NCI-H524 (cell line): ENCODE results near the gene SLC25A24.
"Not testable (repeated sequence)": the region's sequence is repeated elsewhere in the genome, so short reads cannot be mapped to it uniquely, and the experiment has no call there.

ENCODE experiments used
- DNase-seq, 2 experiments: peaks; one replicate each; lab custom pipeline; 2025; lab: John Stamatoyannopoulos, UW

Gene SLC25A24

GRCh38 chr1:108199781-108200686 lies at the start of gene SLC25A24:
Gene SLC25A24, minus strand, starts transcription at chr1:108200343. Its CDS starts 205 bp downstream, at chr1:108200138.
- peak; percentile 61 to 80 for DNase-seq

- DNase-seq, result not testable (repeated sequence)
Measured at GRCh38 chr1:108243976-108244375, 43.8 kb upstream of the SLC25A24 start, which contains the start of gene NBPF4. Gene NBPF4, minus strand, starts transcription at chr1:108244076. Its CDS starts 315 bp downstream, at chr1:108243761.

DNA sequence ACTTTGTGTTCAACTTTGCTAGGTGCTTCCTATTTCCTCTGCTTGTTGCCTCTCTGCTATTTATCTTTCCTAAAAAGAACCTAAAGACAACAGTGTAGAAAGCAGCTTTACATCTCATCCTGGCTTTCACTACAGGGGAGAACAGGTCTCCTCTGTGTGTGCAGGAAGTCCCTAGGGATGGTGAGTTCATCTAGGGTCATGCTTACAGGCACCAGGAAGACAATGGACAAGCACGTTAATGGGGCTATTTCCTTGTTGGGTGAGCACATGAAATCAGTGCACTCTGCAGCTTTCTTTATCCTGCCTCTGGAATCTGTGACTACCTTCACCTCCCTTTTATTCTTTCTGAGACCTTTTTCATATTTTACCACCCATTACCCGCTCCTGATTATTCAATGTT lies 39.3 kb upstream of the SLC25A24 start:
- not testable (repeated sequence) for DNase-seq

DNA sequence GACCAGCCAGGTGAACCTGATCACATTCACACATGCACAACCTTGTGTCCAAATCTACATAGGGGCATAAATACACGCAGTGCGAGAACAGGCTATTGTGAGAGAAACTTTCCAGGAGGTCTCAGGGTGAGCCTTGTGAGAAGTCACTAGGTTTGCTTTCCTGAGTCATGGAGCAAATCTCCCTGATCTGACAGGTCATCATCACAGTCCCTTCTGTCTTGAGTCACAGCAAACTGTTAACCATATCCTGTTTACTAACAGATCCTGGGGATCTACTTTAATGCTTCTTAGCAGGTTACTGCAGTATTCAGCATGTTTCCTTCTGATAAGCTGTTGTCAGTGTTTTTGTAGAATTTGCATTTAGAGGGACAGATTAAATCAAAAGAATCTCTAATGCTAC lies 35.2 kb upstream of the SLC25A24 start:
- not testable (repeated sequence) for DNase-seq

DNA sequence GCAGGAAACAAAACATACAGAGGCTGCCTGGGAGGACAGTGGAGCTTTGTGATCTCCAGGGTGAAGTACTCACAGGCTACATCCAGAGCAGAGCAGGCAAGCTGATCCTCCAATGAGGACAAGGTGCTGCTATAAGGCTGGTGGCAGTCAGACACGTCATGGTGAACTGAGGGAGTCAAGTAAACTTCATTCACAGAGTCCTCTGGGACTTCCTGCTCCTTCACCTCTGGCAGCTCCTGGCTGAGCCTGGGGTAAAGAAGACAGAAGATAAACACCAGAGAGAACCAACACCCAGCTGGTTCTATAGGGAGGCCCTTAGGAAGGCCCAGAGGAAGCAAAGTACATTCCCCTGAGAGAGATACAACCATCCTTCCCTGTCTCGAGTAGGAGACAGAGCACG lies 32.0 kb upstream of the SLC25A24 start:
- not testable (repeated sequence) for DNase-seq

DNA sequence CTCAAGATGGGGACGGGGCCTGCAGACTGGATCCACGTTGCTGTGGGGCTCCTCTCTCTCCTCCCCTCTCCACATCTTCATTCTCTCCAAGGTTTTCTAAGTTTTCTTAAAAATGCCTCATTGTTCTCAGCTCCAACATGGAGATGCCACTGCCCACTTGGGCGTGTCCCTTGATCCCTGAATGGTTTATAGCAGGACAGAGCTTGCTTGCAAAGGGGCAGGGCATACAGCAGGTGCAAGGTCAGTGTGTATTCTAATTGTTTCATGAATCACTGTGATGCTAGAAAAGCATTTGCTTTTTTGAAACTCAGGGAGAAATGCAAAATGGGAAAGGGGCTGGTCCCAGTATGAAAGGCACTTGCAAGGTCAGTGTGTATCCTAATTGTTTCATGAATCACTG lies 29.8 kb upstream of the SLC25A24 start:
- not testable (repeated sequence) for DNase-seq

DNA sequence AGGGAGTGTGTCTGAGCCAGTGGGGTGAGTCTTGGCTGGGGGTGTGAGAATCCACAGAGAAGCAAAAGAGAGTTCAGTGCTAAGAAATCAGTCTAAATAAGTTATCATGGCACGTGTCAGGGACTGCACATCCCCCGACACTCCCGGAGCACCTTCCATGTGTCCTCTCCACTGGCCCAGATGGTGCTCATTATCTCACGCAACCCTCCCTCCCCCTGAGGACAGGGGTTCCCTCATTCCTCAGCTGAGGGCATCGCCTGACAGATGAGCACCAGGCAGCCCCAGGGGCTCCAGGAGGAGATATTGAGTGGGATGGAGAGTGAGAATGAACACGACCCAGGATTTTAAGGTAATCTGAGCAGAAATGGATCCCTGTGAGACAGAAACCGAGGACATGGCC lies 27.6 kb upstream of the SLC25A24 start:
- DNase-seq, result not testable (repeated sequence)

GRCh38 chr1:108226855-108227254 lies 26.7 kb upstream of the SLC25A24 start:
- DNase-seq, result not testable (repeated sequence)

DNA sequence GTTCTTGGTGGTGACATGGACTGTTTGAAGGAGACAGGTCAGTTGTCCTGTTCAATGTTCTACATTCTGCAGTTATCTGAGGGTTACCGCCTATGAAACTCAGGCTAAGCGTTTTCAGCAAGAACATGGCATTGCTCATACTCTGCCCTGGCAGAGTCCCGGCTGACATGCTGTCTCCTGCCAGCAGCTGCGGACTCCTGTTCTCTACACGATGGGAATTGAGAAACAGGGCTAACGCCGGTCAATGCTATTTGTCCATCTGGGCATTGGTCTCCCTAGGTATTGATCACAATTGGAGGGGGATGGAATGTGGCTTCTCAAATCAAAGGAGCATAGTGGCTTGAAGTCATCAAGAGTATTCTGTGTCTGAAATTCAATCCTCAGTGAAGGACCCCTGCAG lies 23.1 kb upstream of the SLC25A24 start:
- not testable (repeated sequence) for DNase-seq

DNA sequence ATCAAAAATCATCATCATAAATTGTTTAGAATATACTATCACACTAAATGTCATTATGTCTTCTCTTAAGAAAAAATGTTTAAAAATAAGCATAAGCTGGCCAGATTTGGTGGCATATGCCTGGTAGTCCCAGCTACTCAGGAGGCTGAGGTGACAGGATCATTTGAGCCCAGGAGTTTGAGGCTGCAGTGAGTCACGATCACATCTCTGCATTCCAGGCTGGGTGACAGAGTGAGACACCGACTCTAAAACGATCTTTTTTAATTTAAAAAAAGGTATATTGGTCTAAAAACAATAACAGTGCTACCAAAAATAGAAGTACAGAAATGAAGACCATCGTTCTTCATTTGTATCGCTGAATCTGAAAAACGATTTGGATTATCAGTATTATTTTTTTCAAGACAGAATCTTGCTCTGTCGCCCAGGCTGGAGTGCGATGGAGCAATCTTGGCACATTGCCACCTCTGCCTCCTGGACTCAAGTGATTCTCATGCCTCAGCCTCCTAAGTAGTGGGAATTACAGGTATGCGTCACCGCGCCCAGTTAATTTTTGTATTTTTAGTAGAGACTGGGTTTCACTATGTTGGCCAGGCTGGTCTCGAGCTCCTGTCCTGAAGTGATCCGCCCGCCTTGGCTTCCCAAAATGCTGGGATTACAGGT lies 17.5 kb upstream of the SLC25A24 start:
- DNase-seq, result not testable (repeated sequence)

DNA sequence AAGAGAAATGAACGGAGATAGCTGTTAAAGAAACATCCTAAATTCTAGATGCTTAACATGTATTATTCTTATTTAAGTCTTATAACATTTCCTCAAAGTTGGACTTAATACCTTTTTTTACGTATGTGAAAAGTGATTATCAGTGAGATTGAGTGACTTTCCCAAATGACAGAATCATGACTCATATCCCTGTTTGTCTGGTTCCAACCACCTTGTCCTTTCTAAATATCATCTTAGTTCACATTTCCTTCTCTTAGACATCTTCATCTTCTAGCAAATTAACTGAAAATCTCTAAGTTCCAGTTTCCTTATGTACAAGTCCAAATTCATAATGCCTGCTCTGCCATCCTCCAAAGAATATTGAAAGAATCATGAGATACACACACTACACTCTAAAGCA lies 16.9 kb upstream of the SLC25A24 start:
- not testable (repeated sequence) for DNase-seq

DNA sequence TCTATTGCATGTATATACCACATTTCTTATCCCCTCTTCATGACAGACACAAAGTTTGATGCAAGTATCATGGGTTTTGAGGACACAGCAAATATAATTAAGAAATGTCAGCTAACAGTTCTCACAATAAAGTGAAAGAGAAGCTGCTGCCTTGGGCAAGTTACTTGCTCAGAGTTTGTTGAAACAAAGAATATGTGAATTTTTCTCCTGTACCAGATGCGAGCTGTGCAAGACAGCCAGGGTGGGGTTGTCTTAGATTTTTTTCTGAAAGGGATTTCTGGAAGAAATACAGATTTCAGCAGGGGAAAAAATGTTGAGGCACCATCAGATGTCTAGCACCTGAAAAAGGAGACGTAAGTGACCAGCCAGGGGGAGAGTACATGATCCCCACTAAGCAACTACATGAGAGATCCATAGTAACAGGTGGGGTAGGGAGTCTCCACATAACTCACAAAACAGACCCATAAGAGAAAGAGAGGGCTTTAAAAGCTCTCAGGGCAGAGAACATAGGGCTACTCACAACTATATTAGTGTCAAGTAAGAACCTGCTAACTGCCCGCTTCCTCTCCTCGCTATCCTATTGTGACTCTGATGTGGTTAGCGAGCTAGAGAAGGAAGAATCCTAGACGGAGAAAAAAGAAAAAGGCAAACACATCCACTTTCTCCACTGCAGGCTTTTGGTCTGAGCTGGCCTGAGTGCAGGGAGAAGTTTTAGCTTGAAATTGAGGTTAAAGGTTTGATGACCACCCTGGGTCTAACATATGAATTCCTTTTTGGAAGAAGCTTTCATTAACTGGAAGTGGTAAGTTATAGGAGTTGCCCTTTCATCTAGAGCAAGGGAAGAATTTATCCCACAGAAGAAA lies 16.1 kb upstream of the SLC25A24 start:
- DNase-seq, result not testable (repeated sequence)

- peak in 1 of 2 experiments; percentile 38 for DNase-seq
Measured at GRCh38 chr1:108214641-108215465, 14.7 kb upstream of the SLC25A24 start.

GRCh38 chr1:108211014-108211413 lies 10.9 kb upstream of the SLC25A24 start:
- no peak for DNase-seq

DNA sequence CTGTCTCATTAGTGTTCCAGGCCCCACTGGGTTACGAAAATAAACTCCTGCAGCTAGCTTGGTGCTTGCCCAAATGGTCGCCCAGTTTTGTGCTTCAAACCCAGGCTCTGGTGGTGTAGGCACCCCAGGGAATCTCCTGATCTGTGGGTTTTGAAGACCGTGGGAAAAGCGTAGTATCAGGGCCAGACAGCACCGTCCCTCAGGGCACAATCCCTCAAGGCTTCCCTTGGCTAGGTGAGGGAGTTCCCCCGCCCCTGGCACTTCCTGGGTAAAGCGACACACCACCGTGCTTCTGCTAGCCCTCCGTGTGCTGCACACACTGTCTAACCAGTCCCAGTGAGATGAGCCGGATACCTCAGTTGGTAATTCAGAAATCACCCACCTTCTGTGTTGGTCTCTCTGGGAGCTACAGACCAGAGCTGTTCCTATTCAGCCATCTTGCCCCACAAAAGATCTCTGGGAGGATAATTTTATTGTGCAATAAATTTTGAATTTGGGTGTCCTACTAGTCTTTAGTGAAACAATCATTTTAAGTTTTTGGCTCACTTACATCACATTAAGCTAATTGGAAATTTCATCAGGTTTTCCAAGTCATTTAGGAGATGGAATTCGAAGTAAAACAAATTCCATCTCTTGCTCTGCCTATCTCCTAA lies 9.4 kb upstream of the SLC25A24 start:
- DNase-seq, result no peak

DNA sequence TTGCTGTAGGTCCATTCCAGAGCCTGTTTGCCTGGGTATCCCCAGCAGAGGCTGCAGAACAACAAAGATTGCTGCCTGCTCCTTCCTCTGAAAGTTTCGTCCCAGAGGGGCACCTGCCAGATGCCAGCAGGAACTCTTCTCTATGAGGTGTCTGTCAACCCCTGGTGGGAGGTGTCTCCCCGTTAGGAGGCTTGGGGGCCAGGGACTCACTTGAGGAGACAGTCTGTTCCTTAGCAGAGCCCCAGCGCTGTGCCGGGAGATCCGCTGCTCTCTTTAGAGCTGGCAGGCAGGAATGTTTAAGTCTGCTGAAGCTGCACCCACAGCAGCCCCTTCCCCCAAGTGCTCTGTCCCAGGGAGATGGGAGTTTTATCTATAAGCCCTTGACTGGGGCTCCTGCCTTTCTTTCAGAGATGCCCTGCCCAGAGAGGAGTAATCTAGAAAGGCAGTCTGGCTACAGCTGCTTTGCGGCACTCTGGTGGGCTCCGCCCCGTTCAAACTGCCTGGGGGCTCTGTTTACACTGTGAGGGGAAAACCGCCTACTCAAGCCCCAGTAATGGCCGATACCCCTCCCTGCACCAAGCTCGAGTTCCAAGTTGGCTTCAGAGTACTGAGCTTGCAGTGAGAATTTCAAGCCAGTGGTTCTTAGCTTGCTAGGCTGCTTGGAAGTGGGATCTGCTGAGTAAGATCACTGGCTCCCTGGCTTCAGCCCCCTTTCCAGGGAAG lies 8.7 kb upstream of the SLC25A24 start:
- DNase-seq, result no peak

GRCh38 chr1:108203582-108203981 lies 3.4 kb upstream of the SLC25A24 start:
- DNase-seq, result not testable (repeated sequence)

GRCh38 chr1:108201687-108202086 lies 1.5 kb upstream of the SLC25A24 start:
- DNase-seq, result no peak

DNA sequence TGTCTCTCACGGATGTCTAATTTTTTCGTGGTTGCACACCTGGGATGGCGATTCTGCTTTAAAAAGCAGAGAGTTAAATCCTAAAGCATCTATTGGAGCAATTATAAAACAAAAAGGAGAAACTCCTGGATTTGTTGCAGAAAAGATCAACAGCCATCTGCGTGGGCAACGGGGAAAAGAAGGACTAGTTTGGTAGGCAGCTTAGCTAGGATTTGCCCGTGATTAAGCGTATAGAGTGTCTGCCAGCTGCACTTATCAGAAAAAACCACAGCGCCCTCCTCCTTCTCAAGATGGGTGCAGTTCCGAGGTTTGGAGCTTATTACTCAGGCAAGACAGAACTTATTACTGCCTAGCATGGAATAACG lies 526 bp upstream of the SLC25A24 start:
- DNase-seq, result peak; percentile 80 to 90

GRCh38 chr1:108199201-108199691 lies 897 bp downstream of the SLC25A24 start:
- peak in 1 of 2 experiments; percentile 22 for DNase-seq
